Measurements from ENCODE around the gene SREBF2.

The SREBF2 gene

DNA sequence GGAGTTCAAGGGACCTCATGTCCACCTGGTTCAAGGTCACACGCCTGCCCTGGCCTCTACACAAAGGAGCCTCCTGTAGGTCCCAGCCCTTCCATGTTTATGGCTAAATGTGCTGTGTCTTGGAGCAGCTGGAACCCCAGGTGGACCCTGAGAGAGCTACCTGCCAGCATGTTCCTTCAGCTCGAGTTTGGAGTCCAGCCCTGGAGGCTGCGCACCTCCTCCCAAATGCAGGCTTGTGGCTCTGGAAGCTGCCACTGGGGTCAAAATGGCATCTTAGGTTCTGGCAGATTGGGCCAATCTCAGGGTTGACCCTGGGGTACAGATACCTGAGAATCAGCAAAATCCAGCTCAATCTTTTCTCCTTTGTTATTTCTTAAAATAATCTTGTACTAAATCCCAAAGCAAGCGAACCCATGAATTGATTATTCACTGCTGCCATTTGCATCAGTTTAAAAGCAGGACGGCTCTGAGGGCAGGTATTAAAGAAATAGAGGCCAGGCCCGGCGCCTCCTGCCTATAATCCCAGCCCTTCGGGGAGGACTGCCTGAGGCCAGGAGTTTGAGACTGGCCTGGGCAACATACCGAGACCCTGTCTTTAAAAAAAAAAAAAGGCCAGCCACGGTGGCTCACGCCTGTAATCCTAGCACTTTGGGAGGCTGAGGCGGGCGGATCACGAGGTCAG, 90.8 kb downstream of the SREBF2 start:
- DNase-seq = no peak

DNA sequence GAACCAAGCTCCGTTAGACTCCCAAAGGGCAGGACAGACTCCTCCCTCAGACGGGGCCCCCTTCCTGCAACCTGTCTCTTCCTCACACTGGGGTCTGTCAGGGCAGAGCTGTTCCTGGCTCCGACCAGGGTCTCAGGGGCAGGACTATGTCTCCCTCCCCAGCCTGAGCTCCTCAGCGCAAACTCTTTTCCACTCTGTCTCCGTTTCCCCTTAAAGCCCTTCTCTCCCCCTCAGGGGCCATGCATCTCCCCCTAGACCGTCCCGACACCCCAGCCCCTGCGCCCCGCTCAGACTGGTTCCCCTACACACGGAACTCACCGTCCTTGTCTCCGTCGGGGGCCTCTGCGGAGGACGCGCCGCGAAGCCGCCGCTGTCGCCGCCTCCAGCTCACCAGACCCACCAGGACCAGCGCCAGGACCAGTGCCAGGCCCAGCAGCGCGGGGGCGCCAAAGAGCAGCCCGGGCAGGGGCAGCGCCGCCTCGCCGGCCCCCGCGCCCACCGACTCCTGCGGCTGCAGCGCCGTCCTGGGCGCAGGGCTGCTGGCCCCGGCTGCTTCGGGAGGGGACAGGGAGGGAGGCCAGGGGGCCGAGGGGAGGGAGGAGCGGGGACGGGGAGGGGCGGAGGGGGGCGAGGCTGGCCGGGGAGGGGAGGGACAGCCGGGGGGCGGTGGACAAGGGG, 93.0 kb downstream of the SREBF2 start:
- DNase-seq = peak; percentile 72

DNA sequence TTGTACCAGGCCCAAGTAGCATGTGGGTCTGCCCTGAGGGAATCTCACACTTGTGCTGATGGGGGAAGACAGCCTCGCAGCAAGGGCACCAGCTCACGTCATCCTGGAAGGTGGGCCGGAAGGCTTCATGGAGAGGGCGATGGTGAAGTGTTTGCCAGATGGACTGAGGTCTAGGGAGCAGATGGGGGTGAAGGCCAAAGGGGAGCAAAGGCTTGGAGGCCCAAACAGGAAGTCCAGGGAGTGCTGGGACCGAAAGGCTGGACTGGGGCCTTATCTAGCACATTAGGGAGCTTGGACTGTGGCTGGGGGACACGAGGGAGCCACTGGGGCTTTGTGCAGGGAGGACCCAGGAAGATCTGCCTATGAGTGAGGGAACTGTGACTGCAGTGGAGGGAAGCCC, 94.9 kb downstream of the SREBF2 start:
- DNase-seq = no peak

DNA sequence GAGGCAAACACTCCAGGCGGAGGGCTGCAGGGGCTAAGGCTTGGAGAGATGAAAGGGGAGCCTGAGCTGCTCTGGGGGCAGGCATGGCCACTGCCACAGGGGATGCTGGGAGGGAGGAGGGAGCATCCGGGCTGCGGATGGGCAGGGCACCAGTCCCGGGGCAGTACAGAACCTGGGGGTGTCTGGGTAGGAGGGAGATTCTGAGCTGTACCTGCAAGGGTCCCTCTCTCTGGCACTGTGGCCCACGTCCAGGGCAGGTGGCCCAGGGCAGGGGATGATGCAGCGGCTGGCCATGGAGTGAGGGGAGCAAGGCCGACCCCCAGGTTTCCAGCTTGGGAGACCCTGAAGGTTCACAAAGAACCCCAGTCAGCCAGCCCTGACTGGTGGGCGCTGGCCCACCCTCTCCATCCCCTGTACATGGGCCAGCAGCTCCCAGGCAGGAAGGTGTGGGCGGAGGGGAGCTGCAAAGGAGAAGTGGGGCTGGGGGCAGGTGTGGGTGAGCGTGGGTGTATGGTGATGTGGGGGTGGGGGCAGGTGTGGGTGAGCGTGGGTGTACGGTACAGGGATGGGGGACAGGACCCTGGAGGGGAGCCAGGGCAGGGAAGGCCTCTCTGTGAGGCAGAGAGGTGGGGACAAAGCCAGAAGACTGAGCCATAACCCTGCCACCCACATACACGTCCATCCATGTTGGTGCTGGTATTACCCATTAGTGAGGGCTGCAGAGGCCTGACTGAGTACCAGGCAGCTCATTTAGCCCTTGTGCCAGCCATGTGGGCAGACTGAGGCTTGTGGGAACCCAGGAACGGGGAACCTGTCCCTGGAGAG, 95.9 kb downstream of the SREBF2 start:
- no peak for DNase-seq

DNA sequence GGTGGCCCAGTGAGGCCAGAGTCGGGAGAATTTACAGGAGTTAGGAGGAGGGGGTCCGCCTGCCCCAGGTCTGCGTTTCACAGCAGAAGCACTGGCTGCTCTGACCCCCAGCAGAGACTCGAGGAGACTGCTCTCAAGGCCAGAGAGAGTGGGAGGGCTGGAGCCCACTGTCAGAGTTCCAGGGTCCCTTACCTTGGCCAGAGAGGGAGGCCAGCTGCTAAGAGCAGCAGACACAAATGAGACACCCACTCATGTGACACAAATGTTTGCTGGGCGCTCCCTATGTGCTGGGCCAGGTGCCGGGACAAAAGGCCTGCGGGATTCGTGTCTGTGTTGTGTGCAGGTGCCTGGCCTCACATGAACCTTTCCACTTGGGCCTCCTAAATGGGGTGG, 96.5 kb downstream of the SREBF2 start:
- DNase-seq = no peak

DNA sequence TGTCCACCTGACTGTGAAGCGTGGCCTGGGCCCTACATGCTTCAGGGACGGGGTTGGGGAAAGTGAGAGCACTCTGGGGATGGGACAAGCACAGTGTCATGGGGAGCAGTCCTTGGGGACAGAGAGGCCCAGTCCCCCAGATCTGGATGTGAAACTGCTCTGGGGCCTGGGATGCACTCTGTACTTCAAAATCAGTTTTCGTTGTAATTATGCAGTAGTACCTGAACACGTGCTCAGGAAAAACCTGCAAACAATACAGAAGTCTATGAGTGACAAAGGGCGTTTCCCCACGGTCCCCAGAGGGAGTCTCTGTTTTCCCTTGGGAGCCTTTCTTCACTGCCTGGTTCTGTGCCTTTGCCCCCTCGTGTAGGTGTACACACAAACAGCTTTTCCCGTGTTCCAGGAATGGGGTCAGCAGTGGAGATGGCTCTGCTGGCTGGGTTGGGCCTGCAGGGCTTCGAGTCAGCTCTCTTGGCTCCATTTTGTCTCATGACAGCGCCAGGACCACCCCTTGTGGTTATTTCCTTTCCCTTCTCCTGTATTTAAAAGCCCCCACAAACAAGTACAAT, 98.9 kb downstream of the SREBF2 start:
- DNase-seq = no peak

DNA sequence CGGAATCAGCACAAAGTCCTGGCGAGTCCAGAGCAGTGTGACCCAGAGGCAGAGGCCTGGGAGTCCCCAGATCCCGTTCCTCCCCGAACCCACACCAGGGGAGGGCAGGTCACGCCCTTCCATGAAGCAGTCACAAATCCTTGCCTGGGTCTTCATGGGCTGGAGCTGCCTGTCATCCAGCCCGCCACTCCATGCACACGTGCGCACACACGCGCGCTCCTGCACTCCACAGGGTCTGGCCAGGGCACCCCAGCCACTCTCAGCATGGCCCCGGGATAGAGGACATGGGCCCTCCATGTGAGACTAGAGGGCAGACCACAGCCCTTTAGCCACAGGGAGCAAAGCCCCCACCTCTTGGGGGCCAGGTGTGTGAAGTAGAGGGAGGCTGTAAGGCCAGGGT, 99.4 kb downstream of the SREBF2 start:
- no peak for DNase-seq

DNA sequence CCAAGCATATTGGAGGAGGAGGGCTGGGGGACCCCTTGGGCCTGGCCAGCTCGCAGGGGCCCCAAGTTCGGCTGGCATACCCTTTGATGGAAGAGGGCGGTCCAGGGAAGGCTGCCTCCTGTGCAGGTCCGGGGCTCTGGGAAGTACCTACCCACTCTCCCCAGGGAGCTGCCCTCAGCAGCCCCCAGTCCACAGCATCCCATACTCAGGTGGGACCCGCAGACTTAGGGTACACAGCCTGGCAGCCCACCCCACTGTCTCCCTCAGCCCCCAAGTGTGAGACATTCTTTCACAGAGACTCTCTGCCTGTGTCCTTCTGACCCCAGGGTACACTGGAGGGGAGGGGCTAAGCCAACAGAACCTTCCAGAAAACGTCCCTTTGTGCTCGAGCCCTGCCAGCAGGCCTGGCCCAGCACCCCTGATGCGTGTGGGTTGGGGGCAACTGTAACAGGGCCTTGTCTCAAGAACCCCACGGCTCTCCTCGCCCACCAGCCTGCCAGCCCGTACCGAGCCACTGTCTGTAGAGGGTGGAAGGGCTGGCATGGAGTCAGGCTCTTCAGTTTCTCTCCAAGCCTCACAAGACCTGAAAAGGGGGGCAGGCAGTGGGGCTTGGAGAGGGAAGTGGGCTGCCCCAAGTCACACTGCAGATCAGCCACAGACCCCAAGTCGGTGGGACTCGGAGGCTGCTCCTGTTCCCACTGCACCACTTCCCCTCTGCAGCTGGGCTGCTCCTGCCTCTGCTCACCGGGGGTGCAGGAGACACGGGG, 100.7 kb downstream of the SREBF2 start:
- no peak for DNase-seq

DNA sequence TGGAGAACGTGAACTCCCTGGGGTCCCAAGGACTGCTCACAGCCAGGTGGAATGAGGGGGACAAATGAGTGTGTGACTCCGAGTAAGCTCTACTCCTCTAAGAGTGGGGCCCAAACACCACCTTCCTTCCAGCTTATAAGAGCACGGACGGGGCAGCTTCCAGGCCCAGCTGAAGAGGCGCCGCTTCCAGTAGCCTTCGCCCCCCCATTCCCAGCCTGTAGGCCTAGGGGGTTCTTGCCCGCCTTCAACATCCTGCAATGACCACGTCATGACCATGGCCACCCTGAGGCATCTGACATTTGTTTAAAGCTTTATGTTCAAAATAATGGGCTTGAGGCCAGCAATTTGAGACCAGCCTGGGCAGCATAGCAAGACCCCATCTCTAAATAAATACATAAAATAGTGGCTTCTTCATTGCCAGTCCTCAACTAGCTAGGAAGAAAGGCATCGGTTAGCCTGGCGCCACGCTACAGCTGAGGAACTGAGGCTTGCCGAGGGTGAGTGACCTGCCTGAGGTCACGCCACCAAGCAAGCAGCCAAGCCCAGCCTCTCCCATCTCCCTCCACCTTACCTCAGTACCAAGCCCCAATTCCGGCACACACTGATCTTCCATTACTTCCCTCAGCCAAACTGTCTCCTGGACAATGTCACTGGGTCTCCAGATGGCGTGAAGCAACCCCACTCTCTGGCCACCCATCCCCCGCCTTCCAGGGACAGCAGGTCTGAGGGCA, 101.5 kb downstream of the SREBF2 start:
- no peak for DNase-seq

GRCh38 chr22:41935015-41935351, 102.1 kb downstream of the SREBF2 start:
- no peak for DNase-seq

- no peak for DNase-seq
Observed at GRCh38 chr22:41935509-41935908, 102.6 kb downstream of the SREBF2 start.

DNA sequence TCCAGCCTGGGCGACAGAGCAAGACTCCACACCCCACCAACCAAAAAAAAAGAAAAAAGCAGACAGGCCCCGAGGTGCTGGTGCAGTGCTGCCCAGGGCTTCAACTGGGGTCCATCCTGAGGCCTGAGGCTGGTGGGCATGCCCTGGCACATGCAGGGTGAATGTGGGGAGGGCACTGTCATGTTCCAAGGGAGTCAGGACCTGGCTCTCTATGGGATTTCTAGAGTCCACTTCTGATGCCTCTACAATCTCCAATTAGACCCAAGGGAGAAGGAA, 103.9 kb downstream of the SREBF2 start:
- DNase-seq = no peak

DNA sequence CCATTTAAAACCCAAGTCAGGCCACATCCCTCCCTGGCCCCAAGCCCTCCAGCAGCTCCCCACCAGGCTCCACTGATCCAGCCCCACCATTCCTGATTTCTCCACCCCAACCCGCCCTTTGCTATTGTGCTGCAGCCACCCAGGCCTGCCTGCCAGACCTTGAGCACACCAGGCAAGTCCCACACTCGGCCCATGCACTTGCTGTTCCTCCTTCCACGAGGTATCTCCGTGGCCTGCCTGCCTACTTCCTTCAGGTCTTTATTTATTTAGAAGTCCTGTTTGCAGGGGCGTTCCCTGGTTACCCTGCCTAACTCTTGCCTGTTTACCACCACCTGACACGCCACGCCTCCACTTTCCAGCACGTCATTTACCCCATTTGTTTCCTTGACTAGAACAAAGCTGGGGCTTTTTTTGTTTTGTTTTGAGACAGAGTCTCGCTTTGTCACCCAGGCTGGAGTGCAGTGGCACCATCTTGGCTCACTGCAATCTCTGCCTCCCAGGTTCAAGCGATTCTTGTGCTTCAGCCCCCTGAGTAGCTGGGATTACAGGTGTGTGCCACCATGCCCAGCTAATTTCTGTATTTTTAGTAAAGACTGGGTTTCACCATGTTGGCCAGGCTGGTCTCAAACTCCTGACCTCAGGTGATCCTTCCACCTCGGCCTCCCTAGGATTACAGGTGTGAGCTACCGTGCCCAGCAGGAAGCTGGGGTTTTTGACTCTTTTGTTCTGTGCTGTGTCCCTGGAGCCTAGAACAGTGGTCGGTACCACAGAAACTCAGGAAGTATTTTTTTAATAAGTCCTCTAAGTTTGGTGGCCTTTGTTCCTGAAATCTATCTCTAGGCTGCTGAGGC, 107.3 kb downstream of the SREBF2 start:
- DNase-seq = peak; percentile 99

DNA sequence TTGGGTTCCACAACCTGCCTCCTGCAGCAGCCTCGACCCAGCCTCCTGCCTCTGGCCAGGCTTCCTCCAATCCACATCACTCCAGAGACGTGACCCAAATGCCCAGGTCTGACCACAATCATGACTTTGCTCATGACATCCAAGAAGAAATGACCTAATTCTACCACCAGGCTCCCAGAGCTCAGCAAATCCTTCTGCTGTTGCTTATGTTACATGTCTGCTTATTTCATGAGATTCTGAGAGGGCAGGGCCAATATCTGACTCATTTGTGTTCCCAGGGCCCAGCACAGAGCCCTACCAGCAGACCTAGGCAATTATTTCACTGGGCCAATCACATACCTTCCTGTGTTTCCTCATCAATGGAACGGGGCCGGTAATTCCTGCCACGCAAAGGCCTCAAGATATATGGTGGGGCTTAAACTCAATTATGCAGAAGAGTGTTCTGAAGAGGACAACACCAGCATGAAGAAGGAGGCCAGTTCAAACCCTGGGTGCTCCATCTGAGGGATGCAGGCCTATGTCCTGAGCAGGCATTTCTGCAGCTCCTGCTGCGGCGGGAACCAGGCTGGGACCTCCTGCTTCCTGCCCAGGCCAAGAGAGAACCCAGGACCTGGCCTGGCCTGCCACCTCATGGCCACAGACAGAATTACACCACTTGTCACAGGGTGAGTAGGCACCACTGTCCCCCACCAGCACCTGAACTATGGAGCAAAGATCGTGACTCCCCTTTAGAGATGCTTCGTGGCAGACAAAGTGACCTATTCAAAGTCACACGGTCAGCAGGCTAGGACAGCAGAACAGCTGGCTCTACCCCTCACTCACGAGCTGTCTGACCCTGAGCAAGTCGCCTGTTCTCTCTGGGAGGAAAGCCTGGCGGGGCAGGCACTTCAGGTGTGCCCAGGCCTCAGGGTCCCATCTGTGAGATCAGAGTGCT, 108.2 kb downstream of the SREBF2 start:
- peak; percentile 85 for DNase-seq

- DNase-seq = no peak
Observed at GRCh38 chr22:41943661-41944209, 110.8 kb downstream of the SREBF2 start.

GRCh38 chr22:41946629-41947423, 113.9 kb downstream of the SREBF2 start, which contains the start of gene CENPM:
Gene CENPM (minus strand): TSS chr22:41947152. CDS start chr22:41947076, 76 bp downstream.
- DNase-seq = peak; percentile 84

DNA sequence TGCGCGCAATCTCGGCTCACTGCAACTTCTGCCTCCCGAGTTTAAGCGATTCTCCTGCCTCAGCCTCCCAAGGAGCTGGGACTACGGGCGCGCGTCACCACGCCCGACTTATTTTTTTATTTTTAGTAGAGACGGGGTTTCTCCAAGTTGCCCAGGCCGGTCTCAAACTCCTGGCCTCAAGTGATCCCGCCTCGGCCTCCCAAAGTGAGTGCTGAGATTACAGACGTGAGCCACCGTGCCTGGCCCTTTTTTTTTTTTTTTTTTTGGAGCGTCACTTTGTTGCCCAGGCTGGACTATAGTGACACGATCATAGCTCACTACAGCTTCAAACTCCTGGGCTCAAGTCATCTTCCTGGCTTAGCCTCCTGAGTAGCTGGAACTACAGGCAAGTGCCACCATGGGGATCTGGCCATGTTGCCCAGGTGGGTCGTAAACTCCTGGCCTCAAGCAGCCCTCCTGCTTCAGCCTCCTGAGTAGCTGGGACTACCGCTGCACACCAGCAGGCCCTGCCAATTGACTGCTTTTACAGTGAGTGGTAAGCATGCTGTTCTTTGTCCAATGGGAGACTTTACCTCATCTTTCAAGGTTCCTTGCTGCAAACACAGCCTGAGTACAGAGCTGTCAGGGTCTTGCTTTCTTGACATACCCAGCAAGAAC, 114.6 kb downstream of the SREBF2 start:
- no peak for DNase-seq

- DNase-seq = no peak
Observed at GRCh38 chr22:41948142-41948541, 115.2 kb downstream of the SREBF2 start.
